Measurements from ENCODE around the gene PCDHA2.
"Not testable (repeated sequence)": the region's sequence is repeated elsewhere in the genome, so short reads cannot be mapped to it uniquely, and the experiment has no call there.

Gene PCDHA2

DNA sequence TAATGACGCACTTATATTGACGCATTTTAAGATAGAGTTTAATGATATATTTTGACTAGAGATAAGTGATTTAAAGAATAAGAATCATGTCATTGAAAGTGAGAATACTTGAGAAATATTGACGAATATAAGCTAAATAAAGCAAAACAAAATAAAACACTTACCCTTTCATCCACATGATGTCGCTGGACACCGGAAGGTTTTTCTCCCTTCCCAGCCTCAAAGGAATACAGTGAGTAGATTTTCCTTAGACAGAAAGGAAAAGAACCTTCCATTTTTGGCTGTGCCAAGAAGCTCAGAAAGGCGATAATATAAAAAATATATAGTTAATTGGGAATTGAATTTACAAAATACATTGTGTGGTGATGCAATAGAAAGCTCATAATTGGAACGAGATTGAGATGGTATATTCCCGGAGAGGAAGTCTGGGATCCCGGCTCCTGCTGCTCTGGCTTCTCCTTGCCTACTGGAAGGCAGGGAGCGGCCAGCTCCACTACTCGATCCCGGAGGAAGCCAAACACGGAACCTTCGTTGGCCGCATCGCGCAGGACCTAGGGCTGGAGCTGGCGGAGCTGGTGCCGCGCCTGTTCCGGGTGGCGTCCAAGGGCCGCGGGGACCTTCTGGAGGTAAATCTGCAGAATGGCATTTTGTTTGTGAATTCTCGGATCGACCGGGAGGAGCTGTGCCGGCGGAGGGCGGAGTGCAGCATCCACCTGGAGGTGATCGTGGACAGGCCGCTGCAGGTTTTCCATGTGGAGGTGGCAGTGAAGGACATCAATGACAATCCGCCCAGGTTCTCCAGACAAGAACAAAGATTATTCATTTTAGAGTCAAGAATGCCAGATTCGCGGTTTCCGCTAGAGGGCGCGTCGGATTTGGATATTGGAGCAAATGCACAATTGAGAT is 27.0 kb downstream of the PCDHA2 start, which contains the start of gene PCDHA5:
Gene PCDHA5 (plus strand): TSS at position 239 of the 906 bp plus-strand sequence.
- DNase-seq, result no peak

DNA sequence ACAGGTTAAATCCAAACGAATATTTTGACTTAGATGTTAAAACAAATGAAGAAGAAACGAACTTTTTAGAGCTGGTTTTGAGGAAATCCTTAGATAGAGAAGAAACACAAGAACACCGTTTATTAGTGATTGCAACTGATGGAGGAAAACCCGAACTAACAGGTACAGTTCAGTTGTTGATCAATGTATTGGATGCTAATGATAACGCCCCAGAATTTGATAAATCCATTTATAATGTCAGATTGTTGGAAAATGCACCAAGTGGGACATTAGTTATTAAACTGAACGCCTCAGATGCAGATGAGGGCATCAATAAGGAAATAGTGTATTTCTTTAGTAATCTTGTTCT is 27.6 kb downstream of the PCDHA2 start:
- DNase-seq, result no peak

DNA sequence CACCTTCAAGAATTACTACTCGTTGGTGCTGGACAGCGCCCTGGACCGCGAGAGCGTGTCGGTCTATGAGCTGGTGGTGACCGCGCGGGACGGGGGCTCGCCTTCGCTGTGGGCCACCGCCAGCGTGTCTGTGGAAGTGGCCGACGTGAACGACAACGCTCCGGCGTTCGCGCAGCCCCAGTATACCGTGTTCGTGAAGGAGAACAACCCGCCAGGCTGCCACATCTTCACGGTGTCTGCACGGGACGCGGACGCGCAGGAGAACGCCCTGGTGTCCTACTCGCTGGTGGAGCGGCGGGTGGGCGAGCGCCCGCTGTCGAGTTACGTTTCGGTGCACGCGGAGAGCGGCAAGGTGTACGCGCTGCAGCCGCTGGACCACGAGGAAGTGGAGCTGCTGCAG is 28.3 kb downstream of the PCDHA2 start:
- not testable (repeated sequence) for DNase-seq

GRCh38 chr5:140823475-140823874 is 28.8 kb downstream of the PCDHA2 start:
- no peak for DNase-seq

- no peak for DNase-seq
These were observed 33.2 kb downstream of the PCDHA2 start, which contains the start of gene PCDHA6 for GRCh38 chr5:140827704-140828361. Gene PCDHA6, plus strand, starts transcription at chr5:140827960. Its CDS starts 132 bp downstream, at chr5:140828092.

DNA sequence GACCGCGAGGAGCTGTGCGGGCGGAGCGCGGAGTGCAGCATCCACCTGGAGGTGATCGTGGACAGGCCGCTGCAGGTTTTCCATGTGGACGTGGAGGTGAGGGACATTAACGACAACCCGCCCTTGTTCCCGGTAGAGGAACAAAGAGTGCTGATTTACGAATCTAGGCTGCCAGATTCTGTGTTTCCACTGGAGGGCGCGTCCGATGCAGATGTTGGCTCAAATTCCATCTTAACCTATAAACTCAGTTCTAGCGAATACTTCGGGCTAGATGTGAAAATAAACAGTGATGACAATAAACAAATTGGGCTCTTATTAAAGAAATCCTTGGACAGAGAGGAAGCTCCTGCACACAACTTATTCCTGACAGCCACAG is 33.7 kb downstream of the PCDHA2 start:
- DNase-seq, result no peak

GRCh38 chr5:140829511-140830501 is 35.2 kb downstream of the PCDHA2 start:
- not testable (repeated sequence) for DNase-seq

GRCh38 chr5:140833993-140834392 is 39.3 kb downstream of the PCDHA2 start, which contains the start of gene PCDHA7:
Gene PCDHA7, plus strand, starts transcription at chr5:140834269. Its CDS starts 115 bp downstream, at chr5:140834384.
- no peak for DNase-seq

DNA sequence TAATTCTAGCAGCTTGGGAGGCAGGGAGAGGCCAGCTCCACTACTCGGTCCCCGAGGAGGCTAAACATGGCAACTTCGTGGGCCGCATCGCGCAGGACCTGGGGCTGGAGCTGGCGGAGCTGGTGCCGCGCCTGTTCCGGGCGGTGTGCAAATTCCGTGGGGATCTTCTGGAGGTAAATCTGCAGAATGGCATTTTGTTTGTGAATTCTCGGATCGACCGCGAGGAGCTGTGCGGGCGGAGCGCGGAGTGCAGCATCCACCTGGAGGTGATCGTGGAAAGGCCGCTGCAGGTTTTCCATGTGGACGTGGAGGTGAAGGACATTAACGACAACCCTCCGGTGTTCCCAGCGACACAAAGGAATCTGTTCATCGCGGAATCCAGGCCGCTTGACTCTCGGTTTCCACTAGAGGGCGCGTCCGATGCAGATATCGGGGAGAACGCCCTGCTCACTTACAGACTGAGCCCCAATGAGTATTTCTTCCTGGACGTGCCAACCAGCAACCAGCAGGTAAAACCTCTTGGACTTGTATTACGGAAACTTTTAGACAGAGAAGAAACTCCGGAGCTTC is 39.9 kb downstream of the PCDHA2 start:
- DNase-seq, result not testable (repeated sequence)

DNA sequence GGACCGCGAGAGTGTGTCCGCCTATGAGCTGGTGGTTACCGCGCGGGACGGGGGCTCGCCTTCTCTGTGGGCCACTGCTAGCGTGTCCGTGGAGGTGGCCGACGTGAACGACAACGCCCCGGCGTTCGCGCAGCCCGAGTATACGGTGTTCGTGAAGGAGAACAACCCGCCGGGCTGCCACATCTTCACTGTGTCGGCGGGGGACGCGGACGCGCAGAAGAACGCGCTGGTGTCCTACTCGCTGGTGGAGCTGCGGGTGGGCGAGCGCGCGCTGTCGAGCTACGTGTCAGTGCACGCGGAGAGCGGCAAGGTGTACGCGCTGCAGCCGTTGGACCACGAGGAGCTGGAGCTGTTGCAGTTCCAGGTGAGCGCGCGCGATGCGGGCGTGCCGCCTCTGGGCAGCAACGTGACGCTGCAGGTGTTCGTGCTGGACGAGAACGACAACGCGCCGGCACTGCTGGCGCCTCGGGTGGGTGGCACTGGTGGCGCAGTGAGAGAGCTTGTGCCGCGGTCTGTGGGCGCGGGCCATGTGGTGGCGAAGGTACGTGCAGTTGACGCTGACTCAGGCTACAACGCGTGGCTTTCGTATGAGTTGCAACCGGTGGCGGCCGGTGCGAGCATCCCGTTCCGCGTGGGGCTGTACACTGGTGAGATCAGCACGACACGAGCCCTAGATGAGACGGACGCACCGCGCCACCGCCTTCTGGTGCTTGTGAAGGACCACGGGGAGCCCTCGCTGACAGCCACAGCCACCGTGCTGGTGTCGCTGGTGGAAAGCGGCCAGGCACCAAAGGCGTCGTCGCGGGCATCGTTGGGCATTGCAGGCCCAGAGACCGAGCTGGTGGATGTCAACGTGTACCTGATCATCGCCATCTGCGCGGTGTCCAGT is 41.2 kb downstream of the PCDHA2 start:
- no peak for DNase-seq

DNA sequence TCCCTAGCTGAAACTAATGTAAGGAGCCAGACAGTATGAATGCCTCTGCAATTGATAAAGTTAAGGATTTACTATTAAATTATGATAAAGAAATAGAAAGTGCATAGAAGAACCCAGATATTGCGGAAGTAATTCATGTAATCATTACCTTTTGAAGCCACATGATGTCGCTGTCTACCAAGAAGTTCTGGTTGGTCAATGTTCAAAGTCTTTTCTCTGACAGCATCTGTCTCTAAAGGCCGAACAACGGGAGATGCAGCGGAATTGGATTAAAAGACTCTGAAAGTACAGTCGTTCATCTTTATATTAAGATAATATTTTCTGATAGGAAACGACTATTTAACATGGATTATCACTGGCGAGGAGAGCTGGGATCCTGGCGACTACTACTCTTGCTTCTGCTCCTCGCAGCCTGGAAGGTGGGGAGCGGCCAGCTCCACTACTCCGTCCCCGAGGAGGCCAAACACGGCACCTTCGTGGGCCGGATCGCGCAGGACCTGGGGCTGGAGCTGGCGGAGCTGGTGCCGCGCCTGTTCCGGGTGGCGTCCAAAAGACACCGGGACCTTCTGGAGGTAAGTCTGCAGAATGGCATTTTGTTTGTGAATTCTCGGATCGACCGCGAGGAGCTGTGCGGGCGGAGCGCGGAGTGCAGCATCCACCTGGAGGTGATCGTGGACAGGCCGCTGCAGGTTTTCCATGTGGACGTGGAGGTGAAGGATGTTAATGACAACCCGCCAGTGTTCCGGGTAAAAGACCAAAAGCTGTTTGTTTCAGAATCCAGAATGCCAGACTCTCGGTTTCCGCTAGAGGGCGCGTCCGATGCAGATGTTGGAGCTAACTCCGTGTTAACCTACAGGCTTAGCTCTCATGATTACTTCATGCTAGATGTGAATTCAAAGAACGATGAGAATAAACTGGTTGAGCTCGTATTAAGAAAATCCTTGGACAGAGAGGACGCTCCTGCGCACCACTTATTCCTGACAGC is 46.6 kb downstream of the PCDHA2 start, which contains the start of gene PCDHA8:
Gene PCDHA8 (plus strand): TSS at position 210 of the 985 bp plus-strand sequence. CDS start 135 bp downstream, at position 345.
- no peak for DNase-seq

- no peak for DNase-seq
These were observed 48.4 kb downstream of the PCDHA2 start for GRCh38 chr5:140842798-140843733.

All from DMS79 (cell line).